Measurements from ENCODE around the gene TDRD9.

DNA sequence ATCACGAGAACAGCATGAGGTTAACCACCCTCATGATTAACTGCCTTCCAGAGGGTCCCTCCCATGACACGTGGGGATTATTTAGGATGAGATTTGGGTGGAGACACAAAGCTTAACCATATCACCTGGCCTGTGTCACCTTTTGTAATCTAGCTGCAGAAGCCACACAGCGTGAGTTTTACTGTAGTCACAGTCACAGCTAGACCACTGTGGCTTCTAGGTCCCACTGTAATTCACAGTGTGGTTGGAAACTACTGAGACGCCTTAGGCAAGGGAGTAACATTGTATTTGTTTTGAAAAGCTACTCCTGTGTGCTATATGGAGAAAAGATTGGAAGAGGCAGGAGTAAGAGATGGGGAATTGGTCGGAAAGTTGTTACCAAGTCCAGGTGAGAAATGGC, 111.0 kb downstream of the TDRD9 start:
- TF ChIP-seq CTCF (conservative IDR thresholded peaks at IDR 0.05; ENCODE audit: low read depth, low read length), result no peak
- TF ChIP-seq EZH2 (IDR thresholded peaks at IDR 0.05; ENCODE audit: borderline replicate concordance, low read depth, low read length, poor library complexity, severe bottlenecking), result no peak
